HepG2 (cell line): Measurements from ENCODE around the gene GTF3A. TPM values are rescaled to one million over a fixed set of nuclear protein-coding genes. Genes with fewer than 3 reads are reported as not detected.

ENCODE experiments used
- ATAC-seq: fragments of 200-7000 bp; cut with Tn5 transposase; 3 replicates; pipeline ENCODE4 v1.9.1; 2020; ENCODE audit warnings: mild to moderate bottlenecking, moderate library complexity
- BruUV-seq: library from RNA; stranded (reverse); fragments of 400-500 nt; replicated peaks from 2 replicates; lab custom pipeline; 2021; lab: Mats Ljungman, UMichigan
- CTCF ChIA-PET: fragments of 300-600 bp; formaldehyde crosslinking; extraction: SDS; loops from one replicate; lab custom pipeline; 2021; ENCODE audit warnings: low total read pairs, inconsistent platforms, low intra/inter-chr PET ratio; lab: Yijun Ruan, JAX
- POLR2A ChIA-PET: fragments of 350-600 bp; sonication (Branson Sonifier 250); formaldehyde crosslinking; loops from one replicate; lab custom pipeline; 2020; ENCODE audit warnings: antibody characterized with exemption, inconsistent platforms; lab: Yijun Ruan, JAX
- DNase-seq: peaks from one replicate; pipeline ENCODE4 v3.0.0-alpha.2; 2015; ENCODE audit warnings: low spot score
- FAIRE-seq: peaks from 3 replicates; lab custom pipeline; 2011; peaks lifted over from hg19 to GRCh38; lab: Jason Lieb, UNC
- H2AFZ ChIP-seq: one replicate; pipeline ENCODE4 v1.6.1; 2011; ENCODE audit warnings: low read length, inconsistent platforms
- H3K27ac ChIP-seq: fragments of 300-600 bp; 3 replicates; pipeline ENCODE4 v1.8.0; 2011; ENCODE audit warnings: mixed run types, mild to moderate bottlenecking, mixed read lengths, low read length, inconsistent platforms; ENCODE audit not compliant: insufficient read depth; ENCODE audit errors: extremely low read length
- H3K27me3 ChIP-seq, 2 experiments: fragments of 200-600 bp in 1 of 2; 2 replicates in 1 of 2; 3 replicates in 1 of 2; pipeline versions ENCODE4 v1.6.0 to v1.8.0; 2011; ENCODE audit warnings: low read length in 2 of 2, mild to moderate bottlenecking in 2 of 2, moderate library complexity in 2 of 2, inconsistent platforms in 1 of 2; ENCODE audit not compliant: insufficient read depth in 2 of 2, control insufficient read depth in 1 of 2
- H3K36me3 ChIP-seq, 2 experiments: fragments of 200-600 bp in 1 of 2; replicated peaks in 1 of 2; 2 replicates in 1 of 2; 3 replicates in 1 of 2; pipeline versions ENCODE4 v1.5.1 to v1.8.0; 2011; ENCODE audit warnings: low read length in 2 of 2, inconsistent platforms in 1 of 2; ENCODE audit not compliant: insufficient read depth in 2 of 2, control insufficient read depth in 1 of 2
- H3K4me1 ChIP-seq: 2 replicates; pipeline ENCODE4 v1.5.1; 2012; ENCODE audit warnings: low read length, inconsistent platforms; ENCODE audit not compliant: insufficient read depth
- H3K4me2 ChIP-seq: 2 replicates; pipeline ENCODE4 v1.6.0; 2011; ENCODE audit warnings: low read depth, low read length, inconsistent platforms
- H3K4me3 ChIP-seq, 3 experiments: fragments of 200-600 bp in 1 of 3; sonication (generic), shearing (Covaris generic) in 1 of 3; replicated peaks in 1 of 3; 2 replicates each; pipeline ENCODE4 v1.5.1; 2011 to 2016; ENCODE audit warnings: low read length in 3 of 3, inconsistent platforms in 2 of 3, low read depth in 2 of 3, mild to moderate bottlenecking in 2 of 3, control low read depth in 1 of 3, mixed read lengths in 1 of 3; ENCODE audit not compliant: insufficient read depth in 1 of 3
- H3K79me2 ChIP-seq: one replicate; pipeline ENCODE4 v1.6.1; 2011; ENCODE audit warnings: low read length, inconsistent platforms; ENCODE audit not compliant: insufficient read depth
- H3K9ac ChIP-seq: 2 replicates; pipeline ENCODE4 v1.6.0; 2011; ENCODE audit warnings: mild to moderate bottlenecking, low read depth, low read length, inconsistent platforms; ENCODE audit not compliant: insufficient read depth
- H3K9me3 ChIP-seq: 2 replicates; pipeline ENCODE4 v1.5.1; 2012; ENCODE audit warnings: mild to moderate bottlenecking, low read length
- H4K20me1 ChIP-seq: 2 replicates; pipeline ENCODE4 v1.6.0; 2011; ENCODE audit warnings: inconsistent platforms, mild to moderate bottlenecking, low read length, moderate library complexity; ENCODE audit not compliant: insufficient read depth
- CREM ChIP-seq, 2 experiments: sonication (generic) in 1 of 2; formaldehyde crosslinking in 1 of 2; IDR thresholded peaks; 2 replicates each; pipeline versions ENCODE4 v1.4.0 to v1.6.1; 2016 to 2020; ENCODE audit warnings: antibody characterized with exemption in 1 of 2, mild to moderate bottlenecking in 1 of 2, missing genetic modification reagents in 1 of 2
- DDIT3 ChIP-seq: sonication (generic); formaldehyde crosslinking; IDR thresholded peaks from 2 replicates; pipeline ENCODE4 v1.4.0; 2020; ENCODE audit warnings: mild to moderate bottlenecking, missing genetic modification reagents
- DPF2 ChIP-seq: sonication (generic); formaldehyde crosslinking; IDR thresholded peaks from 2 replicates; pipeline ENCODE4 v1.4.0; 2020; ENCODE audit warnings: mild to moderate bottlenecking, low read depth, missing genetic modification reagents, borderline replicate concordance
- EP300 ChIP-seq, 3 experiments: sonication (generic) in 1 of 3; formaldehyde crosslinking in 1 of 3; IDR thresholded peaks; 2 replicates each; pipeline versions ENCODE4 v1.5.1 to v1.6.1; 2011 to 2020; ENCODE audit warnings: low read depth in 2 of 3, low read length in 2 of 3, borderline replicate concordance in 1 of 3, improper control_type of control experiment in 1 of 3, mild to moderate bottlenecking in 1 of 3, missing genetic modification reagents in 1 of 3, moderate library complexity in 1 of 3
- KDM6A ChIP-seq: IDR thresholded peaks from 2 replicates; pipeline ENCODE4 v1.6.1; 2016; ENCODE audit warnings: low read depth
- PHB2 ChIP-seq: fragments of 450-650 bp; IDR thresholded peaks from 2 replicates; pipeline ENCODE4 v1.6.1; 2018; ENCODE audit not compliant: partially characterized antibody
- REPIN1 ChIP-seq: sonication (generic); formaldehyde crosslinking; IDR thresholded peaks from 2 replicates; pipeline ENCODE4 v1.8.0; 2022; ENCODE audit warnings: missing genetic modification reagents, low read depth, mild to moderate bottlenecking, borderline replicate concordance
- ZBTB39 ChIP-seq: sonication (generic); formaldehyde crosslinking; IDR thresholded peaks from 2 replicates; pipeline ENCODE4 v1.5.0; 2020; ENCODE audit warnings: missing genetic modification reagents
- WGBS: methylation state at CpG from one replicate; pipeline ENCODE4 v1.1.6; 2017; ENCODE audit warnings: low lambda C conversion rate; 5-methylcytosine and 5-hydroxymethylcytosine counted together
- in situ Hi-C: cut with HindIII; loops from 2 replicates; pipeline ENCODE4 v1.10.0; 2017; ENCODE audit warnings: low pct_unique_long_range_greater_than_20kb; ENCODE audit not compliant: extremely low pct_ligation_motif_present
- intact Hi-C: fragments of 100-400 bp; cut with micrococcal nuclease; formaldehyde crosslinking; loops from one replicate; pipeline ENCODE4 v1.10.0; 2022; ENCODE audit not compliant: unreplicated experiment
- polyA plus RNA-seq, 8 experiments: library from polyadenylated mRNA; depleted of rRNA in 3 of 8; stranded (reverse) in 7 of 8; unstranded in 1 of 8; fragments of >200 nt; fragmentation: Illumina TruSeq in 4 of 8; extraction: Trizol in 4 of 8; gene quantifications; 2 replicates each; pipeline versions ENCODE4 v1.2.1 to v1.2.3, GENCODE V29; 2011 to 2016; ENCODE audit warnings: low read depth in 4 of 8, missing spikeins in 1 of 8, mixed read lengths in 1 of 8; ENCODE audit not compliant: insufficient read depth in 1 of 8
- total RNA-seq, 5 experiments: library from RNA; depleted of rRNA; stranded (reverse); fragments of >200 nt; fragmentation: Illumina TruSeq; extraction: Trizol; gene quantifications; 2 replicates each; pipeline ENCODE4 v1.2.3, GENCODE V29; 2016; ENCODE audit warnings: low read depth in 1 of 5
- TF ChIP-seq, protein P1 (sequence below): sonication (generic); formaldehyde crosslinking; IDR thresholded peaks from 2 replicates; pipeline ENCODE4 v1.5.1; 2020; ENCODE audit warnings: mild to moderate bottlenecking, missing genetic modification reagents
- TF ChIP-seq, protein P2 (sequence below): sonication (generic); formaldehyde crosslinking; IDR thresholded peaks from 2 replicates; pipeline ENCODE4 v1.8.0; 2022; ENCODE audit warnings: missing genetic modification reagents, mild to moderate bottlenecking, inconsistent platforms, borderline replicate concordance

Gene GTF3A
- total and polyA plus RNA-seq, 2 of the 13 experiments (the other 11 are each of a cell fraction or from before 2014, with no cell fraction given): 42.1 to 176 TPM

- no peak for ATAC-seq
- peaks cover 42% of the 10 kb centered on the region for H3K4me1 ChIP-seq
- no peaks in the 10 kb centered on the region for H3K9me3 ChIP-seq
- no TSS peak for BruUV-seq
- H4K20me1 ChIP-seq: no peaks in the 10 kb centered on the region
- CTCF ChIA-PET: no interaction called here
- no peak overlapping the region for H3K4me2 ChIP-seq
- TF ChIP-seq REPIN1: no peak
- no peak for TF ChIP-seq EP300 (IDR thresholded peaks at IDR 0.05; ENCODE audit: low read depth in 2 of 2, low read length in 2 of 2)
- TF ChIP-seq EP300 (CRISPR knock-in tag; IDR thresholded peaks at IDR 0.05; ENCODE audit: borderline replicate concordance): no peak
- TF ChIP-seq, all 625 proteins: peak for 0
- peaks cover 27% of the 10 kb centered on the region for H3K79me2 ChIP-seq
- no peak for FAIRE-seq
- DNase-seq: no peak
- intact Hi-C loops: no loop called here
- no peak overlapping the region for H3K27ac ChIP-seq
- no peak overlapping the region for H3K4me3 ChIP-seq
- no peak overlapping the region for H2AFZ ChIP-seq
- no peak overlapping the region for H3K9ac ChIP-seq
- POLR2A ChIA-PET: interaction anchor here (1.4 to 1.6 kb wide), 2 partner anchors 22 to 32 kb away, joined by 5 to 7 read pairs; partner anchors contain the start of gene MTIF3
- in situ Hi-C loops: no loop called here
- H3K27me3 ChIP-seq: no peaks in the 10 kb centered on the region
- WGBS: 95% methylated on average over 5 of the region's 5 CpGs
- peaks cover 13 to 56% of the 10 kb centered on the region in 2 experiments; a peak in 4 of 5 replicates for H3K36me3 ChIP-seq
These were observed 3.7 kb downstream of the GTF3A start for GRCh38 chr13:27428160-27428559.

DNA sequence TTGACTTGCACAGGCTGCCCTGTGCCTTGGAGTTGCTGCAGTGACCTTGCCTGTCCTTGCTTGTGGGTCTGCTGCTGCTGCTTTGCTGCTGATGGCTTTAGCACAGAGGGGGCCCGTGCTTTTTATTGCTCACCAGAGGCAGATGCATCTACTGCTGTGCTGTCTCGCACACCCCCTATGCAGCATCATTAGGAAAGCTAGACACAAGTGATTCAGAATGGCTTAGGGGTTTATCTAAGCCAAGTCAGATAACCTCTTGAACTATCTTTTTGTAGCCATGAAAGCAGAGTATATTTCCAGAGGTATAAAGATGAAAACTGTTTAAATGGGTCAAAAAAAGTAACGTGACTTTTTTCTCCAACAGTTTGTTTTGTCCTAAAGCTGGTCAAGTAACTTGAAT is 7.8 kb downstream of the GTF3A start:
- intact Hi-C loops (no loop called here), in situ Hi-C loops (no loop called here)
- H3K4me3 ChIP-seq: no peak overlapping the region
- DNase-seq (no peak), ATAC-seq (no peak), FAIRE-seq (no peak)
- no peak overlapping the region for H2AFZ ChIP-seq
- H3K27me3 ChIP-seq: no peaks in the 10 kb centered on the region
- H3K79me2 ChIP-seq: peaks cover 2% of the 10 kb centered on the region
- no peak overlapping the region for H3K9ac ChIP-seq
- WGBS: 98% methylated on average over 2 of the region's 3 CpGs
- H3K27ac ChIP-seq: no peak overlapping the region
- CTCF ChIA-PET: no interaction called here
- H3K4me1 ChIP-seq: peaks cover 5% of the 10 kb centered on the region
- no peak overlapping the region for H3K4me2 ChIP-seq
- peaks cover 17 to 68% of the 10 kb centered on the region in 2 experiments for H3K36me3 ChIP-seq
- H4K20me1 ChIP-seq: no peaks in the 10 kb centered on the region
- BruUV-seq: no TSS peak
- H3K9me3 ChIP-seq: no peaks in the 10 kb centered on the region
- POLR2A ChIA-PET: no interaction called here
- TF ChIP-seq CREM (IDR thresholded peaks at IDR 0.05) (no peak), CREM (CRISPR knock-in tag; IDR thresholded peaks at IDR 0.05) (no peak), KDM6A (no peak), DDIT3 (CRISPR knock-in tag) (no peak), PHB2 (no peak), ZBTB39 (CRISPR knock-in tag) (no peak), DPF2 (CRISPR knock-in tag) (no peak)
- TF ChIP-seq, protein P1, sequence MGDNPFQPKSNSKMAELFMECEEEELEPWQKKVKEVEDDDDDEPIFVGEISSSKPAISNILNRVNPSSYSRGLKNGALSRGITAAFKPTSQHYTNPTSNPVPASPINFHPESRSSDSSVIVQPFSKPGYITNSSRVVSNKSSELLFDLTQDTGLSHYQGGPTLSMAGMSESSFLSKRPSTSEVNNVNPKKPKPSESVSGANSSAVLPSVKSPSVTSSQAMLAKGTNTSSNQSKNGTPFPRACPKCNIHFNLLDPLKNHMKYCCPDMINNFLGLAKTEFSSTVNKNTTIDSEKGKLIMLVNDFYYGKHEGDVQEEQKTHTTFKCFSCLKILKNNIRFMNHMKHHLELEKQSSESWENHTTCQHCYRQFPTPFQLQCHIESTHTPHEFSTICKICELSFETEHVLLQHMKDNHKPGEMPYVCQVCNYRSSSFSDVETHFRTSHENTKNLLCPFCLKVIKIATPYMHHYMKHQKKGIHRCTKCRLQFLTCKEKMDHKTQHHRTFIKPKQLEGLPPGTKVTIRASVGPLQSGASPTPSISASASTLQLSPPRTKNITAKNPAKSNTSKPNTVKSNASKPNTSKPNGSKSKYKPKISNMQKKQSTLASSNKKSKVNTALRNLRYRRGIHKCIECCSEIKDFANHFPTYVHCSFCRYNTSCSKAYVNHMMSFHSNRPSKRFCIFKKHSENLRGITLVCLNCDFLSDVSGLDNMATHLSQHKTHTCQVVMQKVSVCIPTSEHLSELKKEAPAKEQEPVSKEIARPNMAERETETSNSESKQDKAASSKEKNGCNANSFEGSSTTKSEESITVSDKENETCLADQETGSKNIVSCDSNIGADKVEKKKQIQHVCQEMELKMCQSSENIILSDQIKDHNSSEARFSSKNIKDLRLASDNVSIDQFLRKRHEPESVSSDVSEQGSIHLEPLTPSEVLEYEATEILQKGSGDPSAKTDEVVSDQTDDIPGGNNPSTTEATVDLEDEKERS: no peak
- TF ChIP-seq, protein P2, sequence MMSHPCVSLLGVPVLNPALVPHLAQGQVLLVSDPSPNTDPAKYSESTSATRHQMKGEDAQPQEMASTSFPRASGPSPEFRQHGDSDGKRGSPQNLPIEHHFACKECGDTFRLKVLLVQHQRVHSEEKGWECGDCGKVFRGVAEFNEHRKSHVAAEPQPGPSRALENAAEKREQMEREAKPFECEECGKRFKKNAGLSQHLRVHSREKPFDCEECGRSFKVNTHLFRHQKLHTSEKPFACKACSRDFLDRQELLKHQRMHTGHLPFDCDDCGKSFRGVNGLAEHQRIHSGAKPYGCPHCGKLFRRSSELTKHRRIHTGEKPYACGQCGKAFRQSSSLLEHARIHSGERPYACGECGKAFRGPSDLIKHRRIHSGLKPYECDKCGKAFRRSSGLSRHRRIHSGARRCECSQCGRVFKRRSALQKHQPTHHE (CRISPR knock-in tag): no peak
